Kidney (tissue), 14 donors: Measurements from ENCODE around the gene ALX3. TPM values are rescaled to one million over a fixed set of nuclear protein-coding genes. Genes with fewer than 3 reads are reported as not detected.

Experiments
- DNase-seq, 5 donors: peaks; one replicate each; pipeline ENCODE4 v3.0.0-alpha.2; 2013 to 2020
- FAIRE-seq: peaks from 2 replicates; lab custom pipeline; 2012; peaks lifted over from hg19 to GRCh38; lab: Jason Lieb, UNC
- H3K27ac ChIP-seq, 2 donors: one replicate each; pipeline ENCODE4 v1.7.0; 2013; ENCODE audit warnings: low read depth in 2 of 2, low read length in 2 of 2, inconsistent platforms in 1 of 2
- H3K27me3 ChIP-seq: one replicate; pipeline ENCODE4 v1.7.1; 2013; ENCODE audit warnings: low read length, inconsistent platforms; ENCODE audit not compliant: control insufficient read depth, insufficient read depth
- H3K36me3 ChIP-seq, 3 donors: one replicate each; pipeline versions ENCODE4 v1.7.0 to v1.7.1; 2013; ENCODE audit warnings: low read length in 3 of 3, control low read depth in 1 of 3, inconsistent platforms in 1 of 3; ENCODE audit not compliant: insufficient read depth in 3 of 3, control insufficient read depth in 2 of 3
- H3K4me1 ChIP-seq, 3 donors: one replicate each; pipeline versions ENCODE4 v1.7.0 to v1.7.1; 2013; ENCODE audit warnings: low read length in 3 of 3, inconsistent platforms in 1 of 3, low read depth in 1 of 3; ENCODE audit not compliant: control insufficient read depth in 2 of 3, insufficient read depth in 2 of 3
- H3K4me3 ChIP-seq, 3 donors: one replicate each; pipeline versions ENCODE4 v1.7.0 to v1.8.1; 2013; ENCODE audit warnings: low read length in 3 of 3, control low read depth in 1 of 3, inconsistent platforms in 1 of 3
- H3K9ac ChIP-seq, 3 donors: one replicate each; pipeline versions ENCODE4 v1.7.0 to v1.7.1; 2013; ENCODE audit warnings: low read length in 3 of 3, control low read depth in 1 of 3, inconsistent platforms in 1 of 3
- H3K9me3 ChIP-seq, 3 donors: one replicate each; pipeline versions ENCODE4 v1.7.0 to v1.7.1; 2013; ENCODE audit warnings: low read length in 3 of 3, control low read depth in 1 of 3, inconsistent platforms in 1 of 3; ENCODE audit not compliant: control insufficient read depth in 2 of 3, insufficient read depth in 1 of 3
- CTCF ChIP-seq: IDR thresholded peaks from 3 replicates; pipeline ENCODE4 v1.5.1; 2012; ENCODE audit warnings: mild to moderate bottlenecking, moderate library complexity, borderline replicate concordance; ENCODE audit not compliant: insufficient read depth; ENCODE audit errors: extremely low read depth
- intact Hi-C: fragments of 100-400 bp; cut with DNase I; formaldehyde crosslinking; loops from one replicate; pipeline ENCODE4 v1.11.1; 2022
- polyA plus RNA-seq: library from polyadenylated mRNA; stranded (reverse); fragments of 350-450 nt; fragmentation: Illumina TruSeq; extraction: RNeasy Lipid Tissue Mini Kit (QIAGEN cat#74804); gene quantifications from one replicate; pipeline ENCODE4 v1.2.3, GENCODE V29; 2014; ENCODE audit warnings: low read depth, low replicate concordance; ENCODE audit not compliant: insufficient read depth
- total RNA-seq: library from RNA; stranded (reverse); fragmentation: NEBNext Ultra II Directional; extraction: Animal tissue kit (Norgen Biotek cat#: 25700); gene quantifications from one replicate; pipeline ENCODE4 v1.2.1, GENCODE V29; 2021
- donor health status: control.
- donor health status: control.
- donor health status: control.
- donor health status: control.
- donor health status: control.
- donor health status: DM: yes; HTN: yes; CAD: no.
- donor health status: Normal renal cell carcinoma (clear cell type).

The ALX3 gene
- total and polyA plus RNA-seq, 2 donors from 2014 or later, result not detected

DNA sequence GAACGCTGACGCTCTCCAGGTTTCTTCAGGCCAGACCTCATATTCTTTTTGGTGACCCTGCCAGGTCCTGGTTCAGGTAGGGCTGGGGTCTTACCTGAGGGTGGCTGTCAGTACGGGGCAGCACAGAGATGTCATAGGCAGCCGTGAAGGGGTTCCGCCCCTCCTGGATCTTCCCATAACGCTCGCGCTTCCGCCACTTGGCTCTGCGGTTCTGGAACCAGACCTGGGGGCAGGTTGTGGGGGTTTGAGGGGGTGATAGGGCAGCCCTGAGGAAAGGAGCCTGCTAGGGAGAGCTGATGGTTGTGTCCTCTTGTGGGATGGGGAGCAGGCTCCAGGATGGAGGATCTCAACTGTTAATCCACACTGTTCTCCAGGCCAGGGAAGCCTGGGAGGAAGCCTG lies 9.1 kb downstream of the ALX3 start:
- Histone ChIP-seq H3K9ac (no peak overlapping the region), H3K9me3 (no peaks in the 10 kb centered on the region), H3K4me1 (no peaks in the 10 kb centered on the region), H3K27me3 (peaks cover 2% of the 10 kb centered on the region), H3K4me3 (no peak overlapping the region), H3K36me3 (peaks cover 3 to 18% (median 7%) of the 10 kb centered on the region in 3 donors), H3K27ac (no peak overlapping the region)
- DNase-seq, result no peak
- FAIRE-seq, result no peak
- no peak for TF ChIP-seq CTCF
- intact Hi-C loops, result no loop called here

GRCh38 chr1:110060662-110061060 lies 9.8 kb downstream of the ALX3 start:
- Histone ChIP-seq H3K27ac (no peak overlapping the region), H3K36me3 (peaks cover 3 to 21% (median 8%) of the 10 kb centered on the region in 3 donors), H3K9me3 (no peaks in the 10 kb centered on the region), H3K27me3 (no peaks in the 10 kb centered on the region), H3K4me3 (no peak overlapping the region), H3K9ac (no peak overlapping the region), H3K4me1 (peaks cover 0 to under 1% (median 0%) of the 10 kb centered on the region in 3 donors)
- intact Hi-C loops, result no loop called here
- DNase-seq (no peak), FAIRE-seq (no peak)
- no peak for TF ChIP-seq CTCF

DNA sequence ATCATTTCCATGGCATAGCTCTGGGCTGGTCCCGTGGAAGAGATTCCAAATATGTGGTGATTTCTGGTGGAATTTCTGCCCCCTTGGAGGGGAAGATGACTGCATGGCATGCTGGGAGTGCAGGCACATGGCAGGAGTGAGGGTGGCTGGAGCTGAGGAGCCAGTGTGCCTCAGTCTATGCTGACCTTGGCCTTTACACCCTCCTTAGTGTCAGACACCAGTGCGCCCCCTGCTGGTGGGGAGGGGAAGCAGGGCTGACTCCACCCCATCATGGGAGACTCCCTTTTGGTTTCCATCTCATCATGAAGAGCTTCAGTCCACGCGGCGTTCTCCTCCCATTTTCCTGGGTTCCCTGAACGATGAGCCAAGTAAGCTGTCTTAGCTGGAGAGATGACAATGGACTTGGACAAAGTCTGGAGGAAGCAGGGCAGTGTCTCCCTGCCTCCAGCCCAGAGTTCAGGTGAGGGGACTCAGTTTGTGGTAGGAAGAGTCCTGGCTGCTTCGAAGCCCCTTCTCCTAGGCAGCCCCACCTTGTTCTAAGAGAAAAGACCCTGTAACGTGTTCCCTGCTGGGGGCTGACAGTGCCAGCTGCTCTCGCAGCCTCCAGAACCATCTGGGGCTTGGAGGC lies 10.3 kb downstream of the ALX3 start:
- peak; percentile 33 for TF ChIP-seq CTCF
- no peak for FAIRE-seq
- Histone ChIP-seq H3K4me1 (peaks cover 0 to 5% (median 0%) of the 10 kb centered on the region in 3 donors), H3K4me3 (no peak overlapping the region), H3K27ac (no peak overlapping the region), H3K36me3 (peaks cover 7 to 26% (median 13%) of the 10 kb centered on the region in 3 donors), H3K9me3 (no peaks in the 10 kb centered on the region), H3K9ac (no peak overlapping the region), H3K27me3 (no peaks in the 10 kb centered on the region)
- DNase-seq, result peak in 1 of 5 donors; percentile 20
- intact Hi-C loops, result no loop called here
